ENCODE data around the gene BMERB1.

GRCh38 chr16:15513156-15513555, 78.8 kb downstream of the BMERB1 start:
- TF ChIP-seq CTCF (optimal IDR thresholded peaks at IDR 0.05 in 1 of 3, IDR thresholded peaks at IDR 0.05 in 1 of 3, conservative IDR thresholded peaks at IDR 0.05 in 1 of 3; ENCODE audit: extremely low read depth in 1 of 3, insufficient read depth in 2 of 3, low read length in 3 of 3) (no peak), EZH2 (IDR thresholded peaks at IDR 0.05; ENCODE audit: low read length) (no peak)

All from keratinocyte (primary cell).